ENCODE results near the gene ZNF638.

DNA sequence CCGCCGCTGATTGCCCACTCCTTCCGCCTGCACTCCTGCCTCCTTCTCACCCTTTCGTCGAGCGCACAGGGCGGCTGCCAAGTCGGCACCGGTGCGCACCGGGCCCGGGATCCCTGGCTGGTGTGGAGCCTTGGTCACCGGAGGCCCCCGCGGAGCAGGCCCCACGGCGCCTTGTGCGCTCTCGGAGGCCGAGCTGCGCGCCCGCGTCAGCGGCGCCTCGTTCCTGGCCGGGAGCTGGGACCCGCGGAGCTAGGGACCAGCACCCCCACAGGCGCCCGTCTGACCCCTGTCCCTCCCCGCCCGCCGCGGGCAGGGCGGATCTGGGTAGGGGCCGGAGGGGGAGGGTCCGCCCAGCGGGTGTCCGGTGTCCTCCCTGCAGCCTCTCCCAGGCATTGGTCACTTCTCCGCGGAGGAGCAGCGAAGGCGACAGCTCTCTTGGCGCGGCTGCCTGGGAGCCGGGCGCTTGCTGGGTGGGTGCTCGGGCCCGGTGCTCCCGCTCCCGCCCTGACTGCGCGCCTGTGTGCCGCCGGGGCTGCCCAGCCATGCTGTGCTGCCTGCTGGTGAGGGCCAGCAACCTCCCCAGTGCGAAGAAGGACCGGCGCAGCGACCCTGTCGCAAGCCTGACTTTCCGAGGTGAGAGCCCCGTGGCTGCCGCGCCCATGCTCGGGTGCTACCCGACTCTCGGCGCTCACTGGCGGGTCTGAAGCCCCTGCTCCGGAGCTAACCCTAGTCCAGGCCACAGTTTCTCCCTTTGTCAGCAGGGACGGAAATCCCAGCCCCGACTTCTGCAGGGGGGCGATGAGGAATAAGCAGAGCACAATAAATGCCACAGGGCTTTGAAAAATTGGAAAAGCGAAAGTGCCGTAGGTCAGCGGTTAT, 135.0 kb downstream of the ZNF638 start:
- TF ChIP-seq EZH2phosphoT487 (IDR thresholded peaks at IDR 0.05; ENCODE audit: borderline replicate concordance, low read depth) (no peak), GABPA (IDR thresholded peaks at IDR 0.05; ENCODE audit: low read depth) (no peak), EP300 (IDR thresholded peaks at IDR 0.05; ENCODE audit: borderline replicate concordance in 1 of 2, low read depth in 1 of 2, low read length in 1 of 2) (no peak), POLR2AphosphoS5 (IDR thresholded peaks at IDR 0.05; ENCODE audit: low read depth, low read length) (no peak), SMC3 (IDR thresholded peaks at IDR 0.05; ENCODE audit: low read depth, low read length) (no peak), PBX3 (IDR thresholded peaks at IDR 0.05) (no peak), JUND (IDR thresholded peaks at IDR 0.05) (no peak), MAX (IDR thresholded peaks at IDR 0.05; ENCODE audit: low read depth) (no peak)
- TF ChIP-seq, protein P1, sequence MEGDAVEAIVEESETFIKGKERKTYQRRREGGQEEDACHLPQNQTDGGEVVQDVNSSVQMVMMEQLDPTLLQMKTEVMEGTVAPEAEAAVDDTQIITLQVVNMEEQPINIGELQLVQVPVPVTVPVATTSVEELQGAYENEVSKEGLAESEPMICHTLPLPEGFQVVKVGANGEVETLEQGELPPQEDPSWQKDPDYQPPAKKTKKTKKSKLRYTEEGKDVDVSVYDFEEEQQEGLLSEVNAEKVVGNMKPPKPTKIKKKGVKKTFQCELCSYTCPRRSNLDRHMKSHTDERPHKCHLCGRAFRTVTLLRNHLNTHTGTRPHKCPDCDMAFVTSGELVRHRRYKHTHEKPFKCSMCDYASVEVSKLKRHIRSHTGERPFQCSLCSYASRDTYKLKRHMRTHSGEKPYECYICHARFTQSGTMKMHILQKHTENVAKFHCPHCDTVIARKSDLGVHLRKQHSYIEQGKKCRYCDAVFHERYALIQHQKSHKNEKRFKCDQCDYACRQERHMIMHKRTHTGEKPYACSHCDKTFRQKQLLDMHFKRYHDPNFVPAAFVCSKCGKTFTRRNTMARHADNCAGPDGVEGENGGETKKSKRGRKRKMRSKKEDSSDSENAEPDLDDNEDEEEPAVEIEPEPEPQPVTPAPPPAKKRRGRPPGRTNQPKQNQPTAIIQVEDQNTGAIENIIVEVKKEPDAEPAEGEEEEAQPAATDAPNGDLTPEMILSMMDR (IDR thresholded peaks at IDR 0.05) = no peak
- TF ChIP-seq, protein P2, sequence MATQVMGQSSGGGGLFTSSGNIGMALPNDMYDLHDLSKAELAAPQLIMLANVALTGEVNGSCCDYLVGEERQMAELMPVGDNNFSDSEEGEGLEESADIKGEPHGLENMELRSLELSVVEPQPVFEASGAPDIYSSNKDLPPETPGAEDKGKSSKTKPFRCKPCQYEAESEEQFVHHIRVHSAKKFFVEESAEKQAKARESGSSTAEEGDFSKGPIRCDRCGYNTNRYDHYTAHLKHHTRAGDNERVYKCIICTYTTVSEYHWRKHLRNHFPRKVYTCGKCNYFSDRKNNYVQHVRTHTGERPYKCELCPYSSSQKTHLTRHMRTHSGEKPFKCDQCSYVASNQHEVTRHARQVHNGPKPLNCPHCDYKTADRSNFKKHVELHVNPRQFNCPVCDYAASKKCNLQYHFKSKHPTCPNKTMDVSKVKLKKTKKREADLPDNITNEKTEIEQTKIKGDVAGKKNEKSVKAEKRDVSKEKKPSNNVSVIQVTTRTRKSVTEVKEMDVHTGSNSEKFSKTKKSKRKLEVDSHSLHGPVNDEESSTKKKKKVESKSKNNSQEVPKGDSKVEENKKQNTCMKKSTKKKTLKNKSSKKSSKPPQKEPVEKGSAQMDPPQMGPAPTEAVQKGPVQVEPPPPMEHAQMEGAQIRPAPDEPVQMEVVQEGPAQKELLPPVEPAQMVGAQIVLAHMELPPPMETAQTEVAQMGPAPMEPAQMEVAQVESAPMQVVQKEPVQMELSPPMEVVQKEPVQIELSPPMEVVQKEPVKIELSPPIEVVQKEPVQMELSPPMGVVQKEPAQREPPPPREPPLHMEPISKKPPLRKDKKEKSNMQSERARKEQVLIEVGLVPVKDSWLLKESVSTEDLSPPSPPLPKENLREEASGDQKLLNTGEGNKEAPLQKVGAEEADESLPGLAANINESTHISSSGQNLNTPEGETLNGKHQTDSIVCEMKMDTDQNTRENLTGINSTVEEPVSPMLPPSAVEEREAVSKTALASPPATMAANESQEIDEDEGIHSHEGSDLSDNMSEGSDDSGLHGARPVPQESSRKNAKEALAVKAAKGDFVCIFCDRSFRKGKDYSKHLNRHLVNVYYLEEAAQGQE (IDR thresholded peaks at IDR 0.05; ENCODE audit: low read depth, low read length) = no peak
- TF ChIP-seq, protein P3, sequence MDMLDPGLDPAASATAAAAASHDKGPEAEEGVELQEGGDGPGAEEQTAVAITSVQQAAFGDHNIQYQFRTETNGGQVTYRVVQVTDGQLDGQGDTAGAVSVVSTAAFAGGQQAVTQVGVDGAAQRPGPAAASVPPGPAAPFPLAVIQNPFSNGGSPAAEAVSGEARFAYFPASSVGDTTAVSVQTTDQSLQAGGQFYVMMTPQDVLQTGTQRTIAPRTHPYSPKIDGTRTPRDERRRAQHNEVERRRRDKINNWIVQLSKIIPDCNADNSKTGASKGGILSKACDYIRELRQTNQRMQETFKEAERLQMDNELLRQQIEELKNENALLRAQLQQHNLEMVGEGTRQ (IDR thresholded peaks at IDR 0.05; ENCODE audit: borderline replicate concordance, low read depth, low read length) = no peak
